CMK (cell line): ENCODE data around the gene LRCH2.
"Not testable (repeated sequence)": the region's sequence is repeated elsewhere in the genome, so short reads cannot be mapped to it uniquely, and the experiment has no call there.

ENCODE experiments used
- DNase-seq: peaks from one replicate; pipeline ENCODE4 v3.0.0-alpha.2; 2010; ENCODE audit warnings: low read depth

The LRCH2 gene

DNA sequence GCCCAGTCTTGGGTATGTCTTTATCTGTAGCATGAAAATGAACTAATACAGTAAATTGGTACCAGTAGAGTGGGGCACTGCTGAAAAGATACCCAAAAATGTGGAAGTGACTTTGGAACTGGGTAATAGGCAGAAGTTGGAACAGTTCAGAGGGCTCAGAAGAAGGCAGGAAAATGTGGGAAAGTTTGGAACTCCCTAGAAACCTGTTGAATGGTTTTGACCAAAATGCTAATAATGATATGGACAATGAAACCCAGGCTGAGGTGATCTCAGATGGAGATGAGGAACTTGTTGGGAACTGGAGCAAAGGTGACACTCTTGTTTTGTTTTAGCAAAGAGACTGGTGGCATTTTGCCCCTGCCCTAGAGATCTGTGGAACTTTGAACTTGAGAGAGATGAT, 24.3 kb downstream of the LRCH2 start:
- DNase-seq, result not testable (repeated sequence)

GRCh38 chrX:115204040-115204439, 29.9 kb downstream of the LRCH2 start:
- no peak for DNase-seq

GRCh38 chrX:115192244-115192700, 41.6 kb downstream of the LRCH2 start:
- no peak for DNase-seq

DNA sequence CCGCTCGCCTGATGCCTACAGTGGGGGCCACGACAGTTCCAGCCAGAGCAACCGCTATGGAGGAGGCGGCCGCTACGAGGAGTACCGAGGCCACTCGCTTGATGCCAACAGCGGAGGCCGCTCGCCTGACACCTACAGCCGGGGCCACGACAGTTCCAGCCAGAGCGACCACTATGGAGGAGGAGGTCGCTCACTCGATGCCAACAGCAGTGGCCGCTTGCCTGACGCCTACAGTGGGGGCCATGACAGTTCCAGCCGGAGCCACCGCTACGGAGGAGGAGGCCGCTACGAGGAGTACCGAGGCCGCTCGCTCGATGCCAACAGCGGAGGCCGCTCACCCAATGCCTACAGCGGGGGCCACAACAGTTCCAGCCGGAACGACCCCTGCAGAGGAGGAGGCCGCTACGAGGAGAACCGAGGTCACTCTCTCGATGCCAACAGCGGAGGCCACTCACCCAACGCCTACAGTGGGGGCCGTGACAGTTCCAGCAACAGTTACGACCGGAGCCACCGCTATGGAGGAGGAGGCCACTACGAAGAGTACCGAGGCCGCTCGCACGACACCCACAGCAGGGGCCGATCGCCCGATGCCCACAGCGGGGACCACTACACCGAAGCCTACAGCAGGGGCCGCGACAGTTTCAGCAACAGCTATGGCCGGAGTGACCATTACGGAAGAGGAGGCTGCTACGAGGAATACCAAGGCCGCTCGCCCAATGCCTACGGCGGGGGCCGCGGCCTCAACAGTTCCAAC, 42.2 kb downstream of the LRCH2 start:
- no peak for DNase-seq

DNA sequence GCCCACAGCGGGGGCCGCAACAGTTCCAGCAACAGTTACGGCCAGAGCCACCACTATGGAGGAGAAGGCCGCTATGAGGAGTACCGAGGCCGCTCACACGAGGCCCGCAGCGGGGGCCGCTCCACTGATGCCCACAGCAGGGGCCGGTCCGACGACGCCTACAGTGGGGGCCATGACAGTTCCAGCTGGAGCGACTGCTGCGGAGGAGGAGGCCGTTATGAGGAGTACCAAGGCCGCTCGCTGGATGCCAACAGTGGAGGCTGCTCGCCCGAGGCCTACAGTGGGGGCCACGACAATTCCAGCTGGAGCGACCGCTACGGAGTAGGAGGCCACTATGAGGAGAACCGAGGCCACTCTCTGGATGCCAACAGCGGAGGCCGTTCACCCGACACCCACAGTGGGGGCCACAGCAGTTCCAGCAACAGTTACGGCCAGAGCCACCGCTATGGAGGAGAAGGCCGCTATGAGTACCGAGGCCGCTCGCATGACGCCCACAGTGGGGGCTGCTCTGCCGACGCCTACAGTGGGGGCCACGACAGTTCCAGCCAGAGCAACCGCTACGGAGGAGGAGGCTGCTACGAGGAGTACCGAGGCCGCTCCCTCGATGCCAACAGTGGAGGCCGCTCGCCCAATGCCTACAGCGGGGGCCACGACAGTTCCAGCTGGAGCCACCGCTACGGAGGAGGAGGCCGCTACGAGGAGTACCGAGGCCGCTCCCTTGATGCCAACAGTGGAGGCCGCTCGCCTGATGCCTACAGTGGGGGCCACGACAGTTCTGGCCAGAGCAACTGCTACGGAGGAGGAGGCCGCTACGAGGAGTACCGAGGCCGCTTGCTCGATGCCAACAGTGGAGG, 43.0 kb downstream of the LRCH2 start:
- no peak for DNase-seq

GRCh38 chrX:115189646-115190635, 44.0 kb downstream of the LRCH2 start:
- no peak for DNase-seq

DNA sequence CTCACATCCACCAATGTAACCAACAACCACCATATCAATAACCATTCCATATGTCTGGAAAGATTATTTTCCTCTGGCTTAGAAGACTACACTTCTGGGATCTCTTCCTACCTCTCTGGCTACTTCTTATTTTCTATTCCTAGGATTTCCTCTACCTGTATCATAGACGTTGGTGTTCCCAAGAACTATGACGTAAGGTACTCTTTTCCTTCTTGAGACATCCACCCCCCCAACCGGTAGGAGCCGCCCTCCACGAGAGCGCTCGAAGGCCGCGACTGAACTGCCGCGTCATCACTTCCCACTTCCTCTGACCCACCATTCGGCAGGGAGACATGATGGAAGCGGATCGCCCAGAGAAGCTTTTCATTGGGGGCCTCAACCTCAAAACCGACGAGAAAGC, 44.8 kb downstream of the LRCH2 start, which contains the start of gene RBMXL3:
RBMXL3 (plus strand) TSS at position 301 of the 400 bp plus-strand sequence; CDS start at position 333, 32 bp downstream.
- DNase-seq, result no peak

DNA sequence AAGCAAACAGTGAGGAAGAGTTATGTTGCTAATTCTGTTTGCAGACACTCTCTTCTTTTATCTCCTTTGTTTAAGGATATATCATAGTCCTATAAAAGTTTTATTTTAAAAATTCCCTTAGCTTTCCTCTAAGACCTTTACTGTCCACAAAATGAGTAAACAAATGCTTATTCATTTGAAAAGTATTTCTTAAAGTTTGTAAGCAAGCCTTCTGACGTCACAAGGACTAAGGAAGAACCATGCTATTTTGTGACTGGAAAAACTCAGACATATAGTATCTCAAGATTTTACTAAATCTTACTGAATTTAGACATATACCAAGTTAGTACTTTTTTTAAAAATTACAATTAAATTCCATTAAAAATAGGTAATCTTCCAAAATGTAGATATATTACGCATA, 49.9 kb downstream of the LRCH2 start:
- no peak for DNase-seq

DNA sequence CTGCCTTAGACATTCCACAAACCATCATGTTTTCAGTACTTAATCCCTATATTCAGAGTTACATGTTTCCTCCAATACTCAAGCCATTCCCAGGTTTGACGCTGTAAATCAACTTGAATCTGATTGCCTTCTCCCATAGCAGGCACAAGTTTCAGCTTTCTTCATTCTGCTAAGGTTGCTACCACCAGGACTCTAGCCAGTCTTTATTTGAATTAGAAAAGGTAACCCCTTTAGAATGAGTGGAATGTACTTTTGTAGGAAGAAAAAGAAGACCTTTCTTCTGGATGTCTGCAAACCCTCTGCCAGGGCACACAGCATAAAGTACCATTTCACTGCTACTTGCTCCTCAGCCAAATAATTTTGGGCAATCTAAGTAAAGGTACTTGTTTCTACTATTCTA, 55.4 kb downstream of the LRCH2 start:
- no peak for DNase-seq

- no peak for DNase-seq
Measured at GRCh38 chrX:115177932-115178331, 56.0 kb downstream of the LRCH2 start.

DNA sequence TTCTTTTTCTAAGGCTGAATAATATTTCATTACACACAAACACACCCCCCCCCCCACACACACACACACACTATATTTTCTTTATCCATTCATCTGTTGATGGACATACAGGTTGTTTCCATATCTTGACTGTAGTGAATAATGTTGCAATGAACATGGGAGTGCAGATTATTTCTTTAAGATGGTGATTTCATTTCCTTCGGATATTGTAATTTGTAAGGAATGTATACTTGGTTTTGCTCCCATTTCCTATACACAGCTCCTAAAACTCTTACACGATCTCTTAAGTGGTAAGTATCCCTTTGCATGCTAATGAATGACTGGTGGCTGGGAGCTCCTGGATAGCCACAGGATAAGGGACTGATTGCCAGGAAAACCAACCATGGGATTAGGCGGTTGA, 59.3 kb downstream of the LRCH2 start:
- DNase-seq, result no peak

GRCh38 chrX:115173181-115173580, 60.7 kb downstream of the LRCH2 start:
- DNase-seq, result no peak

DNA sequence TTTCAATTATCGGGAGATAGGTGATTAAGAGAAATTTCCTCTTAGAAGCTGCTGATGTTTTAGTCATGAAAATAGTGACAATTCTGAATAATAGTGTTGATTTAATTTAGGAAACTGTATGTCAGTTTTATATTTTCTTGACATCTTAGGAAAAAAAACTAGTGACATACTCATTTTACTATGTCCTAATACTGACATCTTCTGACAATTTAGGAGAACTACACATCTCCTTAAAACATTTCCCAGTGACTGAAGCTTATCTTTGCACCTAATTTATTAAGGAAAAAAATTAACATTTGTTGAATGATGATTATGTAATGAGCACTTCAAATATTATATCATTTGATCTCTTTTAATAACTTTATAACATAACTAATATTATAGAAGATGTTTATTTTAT, 86.7 kb downstream of the LRCH2 start:
- DNase-seq, result no peak

DNA sequence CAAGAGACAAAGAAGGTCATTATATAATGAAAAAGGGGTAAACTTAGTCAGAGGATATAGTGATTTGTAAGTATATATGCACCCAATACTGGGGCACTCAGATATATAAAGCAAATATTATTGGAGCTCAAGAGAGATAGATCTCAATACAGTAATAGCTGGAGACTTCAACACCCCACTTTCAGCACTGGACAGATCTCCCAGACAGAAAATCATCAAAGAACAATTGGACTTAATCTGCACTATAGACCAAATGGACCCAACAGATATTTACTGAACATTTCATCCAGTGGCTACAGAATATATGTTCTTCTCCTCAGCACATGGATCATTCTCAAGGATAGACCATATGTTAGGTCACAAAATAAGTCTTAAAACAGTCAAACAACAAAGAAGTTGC, 91.8 kb downstream of the LRCH2 start:
- no peak for DNase-seq

DNA sequence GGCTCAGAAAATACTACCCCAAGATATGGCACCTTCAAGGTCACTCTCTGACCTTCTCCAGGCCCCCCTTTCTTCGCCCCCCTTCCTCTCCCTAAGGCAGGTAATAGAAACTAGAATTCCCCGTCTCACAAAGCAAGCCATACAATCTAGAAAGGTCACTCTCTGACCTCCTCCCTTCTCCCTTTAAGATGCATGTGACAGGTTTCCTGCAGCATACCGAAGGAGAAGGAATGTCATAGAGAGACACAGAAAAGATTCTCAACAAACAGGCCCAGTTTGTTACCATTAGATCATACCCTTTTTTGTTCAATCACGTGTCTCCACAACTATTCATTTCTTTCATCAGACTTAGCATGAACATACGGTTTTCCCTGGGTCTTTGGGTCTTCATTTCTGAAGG, 95.9 kb downstream of the LRCH2 start:
- no peak for DNase-seq

- no peak for DNase-seq
Measured at GRCh38 chrX:115134382-115134781, 99.5 kb downstream of the LRCH2 start.

GRCh38 chrX:115112411-115112810, 121.5 kb downstream of the LRCH2 start:
- no peak for DNase-seq

DNA sequence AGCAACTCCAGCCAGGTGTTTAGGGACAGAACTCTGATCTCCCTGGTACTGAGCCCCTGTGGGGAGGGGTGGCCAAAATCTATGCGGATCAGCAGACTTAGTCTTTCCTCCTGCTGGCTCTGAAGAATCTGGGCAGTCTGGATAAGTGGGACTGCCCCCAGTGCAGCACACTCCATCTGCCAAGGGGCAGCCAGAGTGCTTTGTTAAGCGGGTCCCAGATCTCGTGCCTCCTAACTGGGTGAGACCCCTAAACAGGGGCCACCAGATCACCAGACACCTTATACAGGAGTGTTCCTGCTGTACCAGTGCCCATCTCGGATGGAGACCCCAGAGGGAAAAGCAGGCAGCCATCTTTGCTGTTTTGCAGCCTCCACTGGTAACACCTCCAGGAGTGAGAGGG, 135.0 kb downstream of the LRCH2 start:
- DNase-seq, result no peak

DNA sequence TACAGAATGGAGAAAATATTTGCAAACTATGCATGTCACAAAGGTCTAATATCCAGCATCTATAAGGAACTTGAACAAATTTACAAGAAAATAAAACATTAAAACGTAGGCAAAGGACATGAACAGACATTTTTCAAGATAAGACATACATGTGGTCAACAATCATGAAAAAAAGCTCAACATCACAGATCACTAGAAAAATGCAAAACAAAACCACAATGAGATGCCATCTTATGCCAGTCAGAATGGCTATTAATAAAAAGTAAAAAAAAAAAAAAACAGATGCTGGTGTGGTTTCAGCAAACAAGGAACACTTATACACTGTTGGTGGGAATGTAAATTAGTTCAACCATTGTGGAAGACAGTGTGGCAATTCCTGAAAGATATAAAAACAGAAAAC, 140.7 kb downstream of the LRCH2 start:
- DNase-seq, result no peak

DNA sequence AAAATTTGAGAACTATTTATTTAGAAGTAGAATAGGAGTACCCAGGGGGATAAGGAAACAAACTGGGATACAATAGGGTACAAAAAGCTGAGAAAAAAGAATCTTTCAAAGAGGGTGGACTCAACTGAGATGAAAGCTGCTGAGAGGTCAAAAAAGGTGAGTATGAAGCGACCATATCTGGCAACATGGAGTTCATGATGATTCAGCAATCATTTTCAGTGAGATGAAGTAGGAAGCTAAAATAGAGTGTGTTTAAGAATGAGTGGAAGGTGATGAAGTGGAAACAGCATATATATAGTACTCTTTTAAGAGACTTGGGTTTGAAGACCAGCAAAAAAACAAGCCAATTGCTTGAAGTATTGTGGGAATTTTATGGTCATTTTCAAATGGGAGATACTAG, 144.5 kb downstream of the LRCH2 start:
- no peak for DNase-seq

GRCh38 chrX:115068896-115069295, 165.0 kb downstream of the LRCH2 start:
- no peak for DNase-seq

- DNase-seq, result no peak
Measured at GRCh38 chrX:115067812-115068211, 166.1 kb downstream of the LRCH2 start.
